ENCODE results near the gene IWS1.
"Not testable (repeated sequence)": the region's sequence is repeated elsewhere in the genome, so short reads cannot be mapped to it uniquely, and the experiment has no call there.

IWS1 gene

GRCh38 chr2:127560201-127560930 is 34.1 kb upstream of the IWS1 start:
- no peak for DNase-seq (ENCODE audit: low read depth)

DNA sequence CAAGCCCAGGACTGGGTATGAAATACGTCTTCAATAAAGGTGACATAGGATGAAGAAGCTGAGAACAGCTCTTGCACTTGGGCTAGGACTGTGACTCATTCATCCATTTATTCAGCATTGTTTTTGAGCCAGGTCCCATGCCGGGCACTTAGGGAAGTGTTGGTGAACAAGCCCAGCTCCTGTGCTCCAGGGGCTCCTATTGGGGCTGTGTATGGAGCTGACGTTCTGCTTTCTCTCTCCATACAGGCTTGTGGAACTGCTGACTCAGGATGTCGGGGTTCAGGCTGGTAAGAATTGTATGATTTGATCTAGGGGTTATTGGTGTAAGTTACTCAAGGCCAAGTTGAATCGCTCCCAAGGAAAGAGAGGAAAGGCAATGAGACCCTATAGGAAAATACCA is 33.2 kb upstream of the IWS1 start:
- DNase-seq (ENCODE audit: low read depth), result no peak

GRCh38 chr2:127558911-127559310 is 32.6 kb upstream of the IWS1 start:
- DNase-seq (ENCODE audit: low read depth), result no peak

GRCh38 chr2:127552846-127553245 is 26.6 kb upstream of the IWS1 start:
- DNase-seq (ENCODE audit: low read depth), result no peak

- no peak for DNase-seq (ENCODE audit: low read depth)
Measured at GRCh38 chr2:127552336-127552735, 26.0 kb upstream of the IWS1 start.

- DNase-seq (ENCODE audit: low read depth), result no peak
Measured at GRCh38 chr2:127551221-127551930, 25.1 kb upstream of the IWS1 start.

DNA sequence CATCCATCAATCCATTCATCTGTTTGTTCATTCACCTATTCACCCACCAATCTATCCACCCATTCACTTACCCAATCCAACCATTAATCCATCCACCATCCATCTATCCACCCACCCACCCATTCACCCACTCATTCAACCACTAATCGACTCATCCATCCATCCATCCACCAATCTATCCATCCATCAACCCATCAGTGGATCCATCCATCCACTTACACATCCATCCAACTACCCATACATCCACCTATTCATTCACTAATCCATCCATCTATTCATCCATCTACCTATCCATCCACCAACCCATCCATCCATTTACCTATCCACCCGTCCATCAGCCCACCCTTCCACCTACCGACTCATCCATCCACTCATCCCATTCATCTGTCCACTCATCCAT is 20.5 kb upstream of the IWS1 start:
- no peak for DNase-seq (ENCODE audit: low read depth)

DNA sequence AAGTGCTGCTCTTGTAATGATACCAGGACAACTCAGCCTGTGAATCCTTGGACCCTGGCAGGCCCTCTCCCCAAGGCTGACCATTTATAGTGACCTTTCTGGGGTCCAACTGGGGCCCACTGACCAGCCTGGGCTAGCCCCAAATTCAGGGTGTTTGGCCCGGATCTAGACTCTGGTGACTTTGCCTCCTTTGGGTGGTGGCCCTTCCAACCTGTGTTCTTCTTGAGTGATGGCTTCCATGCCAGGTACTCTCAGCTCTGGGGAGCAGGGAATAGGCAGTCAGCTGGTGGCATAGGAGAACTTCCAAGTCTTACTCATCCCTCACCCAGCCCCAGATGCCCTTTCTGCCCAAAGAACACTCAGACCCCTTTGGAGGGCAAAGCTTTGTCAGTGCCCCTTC is 19.5 kb upstream of the IWS1 start:
- DNase-seq (ENCODE audit: low read depth), result no peak

DNA sequence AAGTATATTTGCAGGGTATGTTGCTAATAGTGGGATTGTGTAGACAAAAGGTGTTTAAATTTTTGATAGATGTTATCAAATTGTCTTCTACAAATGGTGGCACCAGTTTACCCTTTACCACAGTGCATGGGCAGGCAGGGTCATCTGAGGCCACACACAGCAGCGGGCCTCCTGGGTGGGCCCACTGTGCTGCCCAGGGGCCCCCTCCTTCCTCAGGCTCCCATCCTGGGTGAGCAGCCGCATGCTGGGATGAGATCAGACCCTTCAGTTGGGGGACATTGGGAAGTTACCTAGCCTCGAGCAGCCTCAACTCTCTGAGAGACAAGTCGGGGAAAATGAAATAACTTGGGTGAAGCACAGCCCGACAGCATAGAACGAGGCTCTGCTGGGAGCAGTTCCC is 18.9 kb upstream of the IWS1 start:
- no peak for DNase-seq (ENCODE audit: low read depth)

DNA sequence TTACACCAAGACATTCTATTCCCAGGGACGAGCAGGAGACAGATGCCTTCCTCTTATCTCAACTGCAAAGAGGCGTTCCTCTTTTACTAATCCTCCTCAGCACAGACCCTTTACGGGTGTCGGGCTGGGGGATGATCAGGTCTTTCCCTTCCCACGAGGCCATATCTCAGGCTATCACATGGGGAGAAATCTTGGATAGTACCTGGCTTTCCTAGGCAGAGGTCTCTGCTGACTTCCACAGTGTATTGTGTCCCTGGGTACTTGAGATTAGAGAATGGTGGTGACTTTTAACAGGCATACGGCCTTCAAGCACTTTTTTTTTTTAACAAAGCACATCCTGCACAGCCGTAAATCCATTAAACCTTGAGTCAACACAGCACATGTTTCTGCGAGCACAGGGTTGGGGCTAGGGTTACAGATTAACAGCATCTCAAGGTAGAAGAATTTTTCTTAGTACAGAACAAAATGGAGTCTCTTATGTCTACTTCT is 16.8 kb upstream of the IWS1 start:
- not testable (repeated sequence) for DNase-seq (ENCODE audit: low read depth)

DNA sequence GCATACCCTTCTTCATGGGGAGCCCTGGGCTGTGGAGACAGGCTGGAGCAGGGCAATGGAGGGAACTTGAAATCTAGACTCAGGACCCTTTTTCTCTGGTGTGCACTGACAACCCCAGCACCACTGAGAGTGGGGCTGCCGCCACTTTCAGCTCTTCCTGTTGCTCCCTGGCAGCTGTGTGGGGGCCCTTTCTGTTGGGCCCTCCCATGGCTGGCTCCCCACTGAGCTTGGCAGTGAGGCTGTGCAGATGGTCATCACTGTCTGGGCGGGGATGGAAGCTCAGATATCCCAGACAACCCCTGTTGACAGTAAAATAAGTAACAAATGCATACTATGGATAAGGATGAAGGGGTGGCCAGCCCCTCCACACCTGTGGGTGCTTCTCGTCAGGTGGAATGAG is 15.9 kb upstream of the IWS1 start:
- no peak for DNase-seq (ENCODE audit: low read depth)

DNA sequence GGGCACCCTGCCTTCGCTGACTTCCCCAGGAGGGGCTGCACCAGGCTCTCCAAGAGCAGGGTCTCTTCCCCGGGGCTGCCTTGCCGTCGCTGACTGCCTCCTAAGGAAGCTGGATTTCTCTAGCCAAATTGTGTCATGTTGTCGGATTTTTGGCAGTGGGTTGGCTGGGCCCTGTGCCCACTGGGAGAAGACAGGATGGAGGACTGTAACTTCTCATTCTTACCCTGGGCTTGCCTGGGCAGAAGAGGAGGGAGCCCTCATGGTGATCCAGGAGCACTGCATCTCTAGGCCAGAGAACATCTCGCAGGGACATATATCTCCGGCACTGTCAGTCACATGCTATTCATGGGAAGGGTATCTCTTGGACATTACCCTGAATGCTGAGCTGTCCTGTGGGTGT is 15.5 kb upstream of the IWS1 start:
- no peak for DNase-seq (ENCODE audit: low read depth)

DNA sequence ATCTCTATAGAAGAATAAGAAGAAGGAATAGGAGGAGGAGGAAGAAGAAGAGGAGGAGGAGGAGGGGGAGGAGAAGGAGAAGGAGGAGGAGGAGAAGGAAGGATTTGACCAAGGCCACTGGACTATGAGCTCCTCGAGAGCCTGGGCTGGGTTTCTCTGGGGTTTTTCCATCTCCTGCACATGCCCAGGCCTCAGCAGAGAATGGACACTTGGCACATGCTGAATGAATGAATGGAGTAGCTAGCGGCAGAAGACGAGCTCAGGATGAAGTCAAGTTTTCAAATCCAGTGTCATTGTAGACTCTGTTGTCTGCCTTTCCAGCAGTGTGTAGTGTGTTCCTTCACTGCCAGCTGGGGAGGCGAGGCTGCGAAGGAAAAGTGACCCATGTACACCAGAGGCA is 11.4 kb upstream of the IWS1 start:
- DNase-seq (ENCODE audit: low read depth), result no peak

DNA sequence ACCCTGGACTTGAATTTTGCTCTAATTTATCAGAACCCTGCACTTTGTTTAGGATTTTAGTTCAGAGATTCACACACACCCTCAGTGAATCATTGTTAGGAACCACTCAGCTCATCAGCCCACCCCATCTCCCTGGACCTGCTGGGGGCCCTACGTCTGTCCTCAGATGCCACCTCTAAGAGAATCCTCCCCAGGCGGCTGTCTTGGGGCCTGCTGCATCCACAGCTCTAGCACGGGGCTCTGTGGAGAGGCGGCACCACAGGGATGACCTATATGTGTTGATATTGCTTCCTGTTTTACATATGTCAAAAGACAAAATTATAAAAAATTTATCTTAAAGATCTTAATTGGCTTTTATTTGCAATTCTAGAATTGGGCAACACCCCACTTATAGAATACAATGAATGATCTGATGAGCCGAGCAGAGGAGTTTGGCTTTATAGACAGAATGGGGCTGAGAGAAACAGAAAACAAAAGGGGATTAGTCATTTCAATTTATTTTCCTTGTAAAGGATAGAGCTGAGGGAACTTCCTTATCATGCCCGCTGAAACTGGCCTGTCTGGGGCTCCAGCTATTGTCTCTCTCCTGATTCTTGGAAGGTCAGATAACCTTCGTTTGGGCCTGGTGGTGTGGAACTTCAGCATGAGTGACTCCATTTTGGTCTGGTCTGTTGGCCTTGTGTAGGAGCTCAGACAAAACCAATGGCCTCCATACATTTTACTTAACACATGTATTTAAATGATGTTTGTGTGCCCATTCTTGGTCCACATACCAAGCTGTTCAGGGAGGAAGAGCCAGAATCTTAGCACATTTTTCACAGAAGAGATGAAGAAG is 10.6 kb upstream of the IWS1 start:
- no peak for DNase-seq (ENCODE audit: low read depth)

GRCh38 chr2:127535918-127536317 is 9.6 kb upstream of the IWS1 start:
- no peak for DNase-seq (ENCODE audit: low read depth)

DNA sequence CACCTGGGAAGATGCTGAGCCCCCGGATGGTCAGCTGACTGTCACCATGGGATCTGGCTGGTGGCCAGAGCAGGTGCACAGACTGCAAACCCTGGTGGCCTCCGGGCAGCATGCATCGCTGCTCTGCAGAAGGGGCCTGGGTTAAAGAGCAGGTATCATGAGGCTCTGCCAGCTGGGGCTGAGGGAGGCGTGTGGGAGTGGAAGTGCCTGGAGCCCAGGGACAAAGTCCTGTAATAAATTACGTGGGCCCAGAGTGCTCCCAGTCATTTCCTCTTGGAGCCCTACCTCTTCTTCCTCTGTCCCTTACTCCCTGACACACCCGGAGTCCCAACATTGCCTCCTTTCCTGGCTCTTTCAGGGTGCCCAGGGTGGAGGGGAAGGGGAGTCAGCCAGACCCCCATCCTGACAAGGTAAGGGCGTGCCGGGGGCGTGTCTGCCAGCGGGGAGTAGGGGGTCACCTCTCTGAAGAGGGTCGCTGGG is 9.2 kb upstream of the IWS1 start, which contains the start of gene MYO7B:
Gene MYO7B, plus strand, starts transcription at position 262 of the 480 bp plus-strand sequence. CDS start 24,040 bp downstream, outside the sequence.
- DNase-seq (ENCODE audit: low read depth), result no peak

- DNase-seq (ENCODE audit: low read depth), result no peak
Measured at GRCh38 chr2:127532296-127532695, 6.0 kb upstream of the IWS1 start.

DNA sequence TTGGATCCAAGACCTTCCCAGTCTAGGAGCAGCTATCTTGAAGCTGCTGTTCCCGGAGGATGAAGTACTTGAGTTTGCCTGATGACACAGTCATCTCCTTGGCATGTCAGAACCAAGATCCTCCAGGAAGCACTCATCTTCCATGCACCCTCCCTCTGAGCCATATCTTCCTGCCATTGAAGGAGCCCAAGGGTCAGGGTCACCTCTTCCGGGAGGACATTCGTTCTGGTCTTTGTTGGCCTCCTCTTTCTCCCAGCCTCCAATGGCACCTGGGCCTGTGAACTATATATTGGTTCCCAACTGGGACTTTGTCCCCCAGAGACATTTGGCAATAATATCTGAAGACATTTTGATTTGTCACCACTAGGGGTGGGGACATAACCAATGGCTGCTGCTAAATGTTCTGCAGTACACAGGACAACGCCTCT is 4.9 kb upstream of the IWS1 start:
- no peak for DNase-seq (ENCODE audit: low read depth)

- DNase-seq (ENCODE audit: low read depth), result no peak
Measured at GRCh38 chr2:127530245-127531140, 4.2 kb upstream of the IWS1 start.

DNA sequence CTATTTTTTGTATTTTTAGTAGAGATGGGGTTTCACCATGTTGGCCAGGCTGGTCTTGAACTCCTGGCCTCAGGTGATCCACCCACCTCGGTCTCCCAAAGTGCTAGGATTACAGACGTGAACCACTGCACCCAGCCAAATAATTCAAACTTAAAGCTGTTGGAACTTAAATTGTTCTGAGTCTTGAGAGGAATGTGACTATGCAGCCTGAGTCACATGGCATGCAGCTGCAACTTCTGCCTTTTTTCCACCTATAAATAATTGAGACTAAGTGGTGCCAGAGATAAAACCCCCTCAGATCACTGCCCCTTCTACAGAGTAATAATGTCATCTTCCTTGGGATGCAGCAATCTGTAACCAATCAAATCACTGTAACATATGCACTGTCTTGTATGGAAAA is 3.1 kb upstream of the IWS1 start:
- DNase-seq (ENCODE audit: low read depth), result not testable (repeated sequence)

DNA sequence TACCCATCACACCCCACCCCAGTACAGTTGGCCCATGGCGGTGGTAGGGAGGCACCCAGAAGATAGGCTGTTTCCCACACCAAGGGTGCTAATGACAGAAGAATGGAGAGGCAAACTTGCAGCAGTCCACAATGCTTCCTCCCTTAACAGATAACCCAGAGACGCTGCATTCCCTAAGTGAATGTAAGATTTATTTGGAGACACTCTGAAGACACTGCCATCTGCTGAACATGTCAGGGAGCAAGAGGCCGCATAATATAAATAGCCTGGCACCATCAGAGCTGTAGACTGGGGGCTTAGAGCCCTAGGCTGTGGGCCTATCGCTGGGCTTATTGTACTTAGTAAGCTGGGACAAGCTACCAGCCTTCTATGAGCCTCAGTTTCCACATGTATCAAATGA is 2.2 kb upstream of the IWS1 start:
- no peak for DNase-seq (ENCODE audit: low read depth)
